ENCODE measurements around the gene C1QTNF5. TPM values are rescaled to one million over a fixed set of nuclear protein-coding genes. Genes with fewer than 3 reads are reported as not detected.
A peak's percentile ranks its signal among the peaks of the same experiment; 100 is the strongest.

Gene C1QTNF5
- total RNA-seq, 2 experiments from 2014 or later = not detected

DNA sequence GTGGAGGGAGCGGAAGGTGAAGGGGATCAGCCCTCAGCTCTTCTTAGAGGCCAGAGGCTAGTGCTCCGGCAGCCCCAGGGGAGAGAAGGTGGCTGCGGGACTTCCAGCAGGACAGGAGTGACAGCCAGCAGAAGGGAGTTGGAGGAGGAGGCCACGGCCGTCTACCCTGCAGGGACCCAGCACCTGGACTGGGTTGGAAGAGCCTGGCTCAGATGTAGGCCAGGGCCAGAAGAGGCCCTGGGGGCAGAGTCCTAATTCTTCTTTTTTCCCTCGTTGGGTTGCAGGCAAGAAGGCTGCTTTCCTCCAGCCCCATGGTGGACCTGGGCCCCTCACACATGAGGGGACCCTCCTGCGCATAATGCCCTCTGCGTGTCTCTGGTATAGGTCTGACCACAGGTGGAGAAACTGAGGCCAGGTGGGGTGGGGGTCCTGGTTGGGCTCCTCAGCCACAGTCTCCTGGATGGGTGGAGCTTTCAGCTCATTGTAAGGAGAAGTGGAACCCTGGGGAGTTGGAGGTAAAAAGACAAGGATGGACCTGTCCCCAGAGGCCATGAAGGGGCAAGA is 21.5 kb downstream of the C1QTNF5 start:
- H3K4me3 Mint-ChIP-seq = peak overlapping the region; percentile 17
- H3K27me3 Mint-ChIP-seq (ENCODE audit: low read depth) = peaks cover 19% of the 10 kb centered on the region
- no peaks in the 10 kb centered on the region for H3K36me3 Mint-ChIP-seq (ENCODE audit: low read depth)
- peaks cover 51% of the 10 kb centered on the region for H3K4me1 Mint-ChIP-seq (ENCODE audit: low read depth)
- DNase-seq (no peak), ATAC-seq (no peak)
- H3K9me3 Mint-ChIP-seq (ENCODE audit: insufficient read depth) = no peaks in the 10 kb centered on the region
- CTCF ChIA-PET = interaction anchor here (1.1 to 2.0 kb wide), 3 partner anchors 19 to 56 kb away, joined by 3 to 7 read pairs (median 5); no protein-coding TSS in a partner anchor
- peak overlapping the region; percentile 81 for H3K27ac Mint-ChIP-seq
- POLR2A ChIA-PET = interaction anchor here (0.6 to 1.0 kb wide), 2 partner anchors 13 to 15 kb away, joined by 3 to 4 read pairs; no protein-coding TSS in a partner anchor

GRCh38 chr11:119318240-119319135 is 22.2 kb downstream of the C1QTNF5 start:
- POLR2A ChIA-PET = interaction anchor here (1.0 kb wide), 1 partner anchor 13 kb away, joined by 3 read pairs; no protein-coding TSS in a partner anchor
- peaks cover 47% of the 10 kb centered on the region for H3K4me1 Mint-ChIP-seq (ENCODE audit: low read depth)
- peak; percentile 59 for DNase-seq

GRCh38 chr11:119317592-119318239 is 23.0 kb downstream of the C1QTNF5 start:
- ChIA-PET POLR2A (no interaction called here), CTCF (interaction anchor here (0.8 to 1.6 kb wide), 3 partner anchors 21 to 121 kb away, joined by 3 to 6 read pairs (median 3); partner anchors contain the start of gene CBL)
- no peak overlapping the region for H3K4me3 Mint-ChIP-seq
- no peaks in the 10 kb centered on the region for H3K36me3 Mint-ChIP-seq (ENCODE audit: low read depth)
- H3K9me3 Mint-ChIP-seq (ENCODE audit: insufficient read depth) = no peaks in the 10 kb centered on the region
- peaks cover 19% of the 10 kb centered on the region for H3K27me3 Mint-ChIP-seq (ENCODE audit: low read depth)
- DNase-seq (no peak), ATAC-seq (no peak)
- H3K4me1 Mint-ChIP-seq (ENCODE audit: low read depth) = peaks cover 46% of the 10 kb centered on the region
- H3K27ac Mint-ChIP-seq = no peak overlapping the region

More at GRCh38 chr11:119318240-119319135, 22.2 kb downstream of the C1QTNF5 start:
- CTCF ChIA-PET = interaction anchor here (0.8 to 2.0 kb wide), 4 partner anchors 19 to 122 kb away, joined by 3 to 7 read pairs (median 4); partner anchors contain the start of gene CBL
- H3K27ac Mint-ChIP-seq = peak overlapping the region; percentile 73
- no peak for ATAC-seq
- peaks cover 19% of the 10 kb centered on the region for H3K27me3 Mint-ChIP-seq (ENCODE audit: low read depth)
- H3K4me3 Mint-ChIP-seq = peak overlapping the region; percentile 17
- no peaks in the 10 kb centered on the region for H3K9me3 Mint-ChIP-seq (ENCODE audit: insufficient read depth)
- H3K36me3 Mint-ChIP-seq (ENCODE audit: low read depth) = no peaks in the 10 kb centered on the region

- Mint-ChIP-seq H3K9me3 (ENCODE audit: insufficient read depth) (no peaks in the 10 kb centered on the region), H3K4me3 (peak within 1 kb of the TSS; percentile 50), H3K27ac (no peak within 1 kb of the TSS), H3K27me3 (ENCODE audit: low read depth) (peaks cover 19% of the 10 kb centered on the region), H3K36me3 (ENCODE audit: low read depth) (no peaks in the 10 kb centered on the region), H3K4me1 (ENCODE audit: low read depth) (peaks cover 42% of the 10 kb centered on the region)
- ATAC-seq = no peak
- no peak for DNase-seq
- CTCF ChIA-PET = interaction anchor here (1.0 to 1.6 kb wide), 3 partner anchors 10 to 111 kb away, joined by 3 to 6 read pairs (median 3); partner anchors contain the start of gene CBL
- POLR2A ChIA-PET = no interaction called here
These were observed 23.7 kb downstream of the C1QTNF5 start, which contains the start of gene MCAM for GRCh38 chr11:119316729-119317591. TSS of gene MCAM (minus strand) at chr11:119317130. CDS start at chr11:119317101, 29 bp downstream.

GRCh38 chr11:119316016-119316728 is 24.5 kb downstream of the C1QTNF5 start:
- no peak for ATAC-seq
- no peak for DNase-seq
- Mint-ChIP-seq H3K4me3 (peak overlapping the region; percentile 50), H3K4me1 (ENCODE audit: low read depth) (peaks cover 34% of the 10 kb centered on the region), H3K36me3 (ENCODE audit: low read depth) (no peaks in the 10 kb centered on the region), H3K27me3 (ENCODE audit: low read depth) (peaks cover 19% of the 10 kb centered on the region), H3K27ac (no peak overlapping the region), H3K9me3 (ENCODE audit: insufficient read depth) (no peaks in the 10 kb centered on the region)
- ChIA-PET POLR2A (interaction anchor here (0.6 to 1.5 kb wide), 2 partner anchors 110 to 858 kb away, joined by 3 to 5 read pairs; partner anchors contain the start of gene CBL), CTCF (interaction anchor here (1.2 to 2.4 kb wide), 6 partner anchors 7 to 24 kb away, joined by 3 to 11 read pairs (median 5); no protein-coding TSS in a partner anchor)

- H3K36me3 Mint-ChIP-seq (ENCODE audit: low read depth) = no peaks in the 10 kb centered on the region
- DNase-seq (peak; percentile 62), ATAC-seq (peak; percentile 66)
- H3K9me3 Mint-ChIP-seq (ENCODE audit: insufficient read depth) = no peaks in the 10 kb centered on the region
- peak overlapping the region; percentile 50 for H3K4me3 Mint-ChIP-seq
- peaks cover 19% of the 10 kb centered on the region for H3K27me3 Mint-ChIP-seq (ENCODE audit: low read depth)
- ChIA-PET CTCF (interaction anchor here (0.8 to 2.4 kb wide), 8 partner anchors 8 to 109 kb away, joined by 3 to 11 read pairs (median 4); partner anchors contain the start of gene CBL), POLR2A (interaction anchor here (0.6 to 1.5 kb wide), 2 partner anchors 109 to 857 kb away, joined by 3 to 5 read pairs; partner anchors contain the start of gene CBL)
- no peak overlapping the region for H3K27ac Mint-ChIP-seq
- peaks cover 34% of the 10 kb centered on the region for H3K4me1 Mint-ChIP-seq (ENCODE audit: low read depth)
These were observed 25.3 kb downstream of the C1QTNF5 start for GRCh38 chr11:119315131-119316015.

- H3K27ac Mint-ChIP-seq = no peak overlapping the region
- no peaks in the 10 kb centered on the region for H3K36me3 Mint-ChIP-seq (ENCODE audit: low read depth)
- DNase-seq (no peak), ATAC-seq (no peak)
- H3K9me3 Mint-ChIP-seq (ENCODE audit: insufficient read depth) = no peaks in the 10 kb centered on the region
- H3K4me3 Mint-ChIP-seq = peak overlapping the region; percentile 50
- H3K27me3 Mint-ChIP-seq (ENCODE audit: low read depth) = peaks cover 19% of the 10 kb centered on the region
- POLR2A ChIA-PET = interaction anchor here (0.8 to 1.5 kb wide), 2 partner anchors 109 to 247 kb away, joined by 3 to 5 read pairs; partner anchors contain the start of genes CBL and VPS11
- H3K4me1 Mint-ChIP-seq (ENCODE audit: low read depth) = peaks cover 31% of the 10 kb centered on the region
- CTCF ChIA-PET = interaction anchor here (0.8 to 2.4 kb wide), 7 partner anchors 9 to 109 kb away, joined by 3 to 11 read pairs (median 4); partner anchors contain the start of gene CBL
These were observed 26.0 kb downstream of the C1QTNF5 start for GRCh38 chr11:119314726-119315125.

GRCh38 chr11:119310682-119311052 is 30.0 kb downstream of the C1QTNF5 start:
- CTCF ChIA-PET = interaction anchor here (1.1 to 1.4 kb wide), 2 partner anchors 12 to 46 kb away, joined by 3 read pairs; no protein-coding TSS in a partner anchor
- POLR2A ChIA-PET = interaction anchor here (1.3 kb wide), 1 partner anchor 11 kb away, joined by 3 read pairs; no protein-coding TSS in a partner anchor

GRCh38 chr11:119309953-119310681 is 30.6 kb downstream of the C1QTNF5 start:
- no peak for DNase-seq
- peaks cover 26% of the 10 kb centered on the region for H3K4me1 Mint-ChIP-seq (ENCODE audit: low read depth)
- ATAC-seq = no peak
- CTCF ChIA-PET = interaction anchor here (1.1 to 5.3 kb wide), 3 partner anchors 12 to 46 kb away, joined by 3 to 58 read pairs (median 3); no protein-coding TSS in a partner anchor
- H3K9me3 Mint-ChIP-seq (ENCODE audit: insufficient read depth) = no peaks in the 10 kb centered on the region
- H3K36me3 Mint-ChIP-seq (ENCODE audit: low read depth) = peaks cover 8% of the 10 kb centered on the region
- H3K4me3 Mint-ChIP-seq = no peak overlapping the region
- POLR2A ChIA-PET = interaction anchor here (0.9 kb wide), 1 partner anchor 17 kb away, joined by 3 read pairs; no protein-coding TSS in a partner anchor
- no peaks in the 10 kb centered on the region for H3K27me3 Mint-ChIP-seq (ENCODE audit: low read depth)
- H3K27ac Mint-ChIP-seq = no peak overlapping the region

More at GRCh38 chr11:119310682-119311052, 30.0 kb downstream of the C1QTNF5 start:
- H3K4me1 Mint-ChIP-seq (ENCODE audit: low read depth) = peaks cover 26% of the 10 kb centered on the region
- H3K9me3 Mint-ChIP-seq (ENCODE audit: insufficient read depth) = no peaks in the 10 kb centered on the region
- no peak overlapping the region for H3K4me3 Mint-ChIP-seq
- ATAC-seq = no peak
- DNase-seq = no peak
- peaks cover 5% of the 10 kb centered on the region for H3K36me3 Mint-ChIP-seq (ENCODE audit: low read depth)
- peaks cover 2% of the 10 kb centered on the region for H3K27me3 Mint-ChIP-seq (ENCODE audit: low read depth)
- H3K27ac Mint-ChIP-seq = no peak overlapping the region
